B cell (primary cell): ENCODE data around the gene B4GALT7.

Experiments
- CTCF ChIP-seq: fragments of 200-600 bp; IDR thresholded peaks from one replicate; pipeline ENCODE4 v1.8.0; 2022; ENCODE audit warnings: antibody characterized with exemption, mild to moderate bottlenecking
- EZH2 ChIP-seq: IDR thresholded peaks from 2 replicates; pipeline ENCODE4 v1.6.1; 2012; ENCODE audit warnings: borderline replicate concordance, low read depth, mild to moderate bottlenecking, moderate library complexity, low read length; ENCODE audit not compliant: insufficient read depth, poor library complexity, severe bottlenecking

- TF ChIP-seq CTCF, result no peak
- TF ChIP-seq EZH2, result no peak
Measured at GRCh38 chr5:177594071-177594470, 5.9 kb upstream of the B4GALT7 start.
